Hematopoietic multipotent progenitor cell (in vitro differentiated cells): ENCODE results near the gene LRCOL1. TPM values are rescaled to one million over a fixed set of nuclear protein-coding genes. Genes with fewer than 3 reads are reported as not detected.

Experiments used
- DNase-seq, 3 donors: peaks; one replicate each; pipeline ENCODE4 v3.0.0-alpha.2; 2011 to 2015; ENCODE audit warnings: low read depth in 2 of 3, low spot score in 2 of 3
- total RNA-seq: library from RNA; depleted of rRNA; stranded (reverse); fragments of >200 nt; gene quantifications from one replicate; pipeline ENCODE4 v1.2.3, GENCODE V29; 2012

The LRCOL1 gene
- total RNA-seq: 0.54 TPM

- DNase-seq: no peak
Observed at GRCh38 chr12:132610051-132610759, at the start of gene LRCOL1. TSS of gene LRCOL1 (minus strand) at chr12:132610582. CDS start at chr12:132606251, 4,331 bp downstream.

- DNase-seq: peak in 2 of 3 donors; percentile 28 to 36
Observed at GRCh38 chr12:132660052-132660451, 49.7 kb upstream of the LRCOL1 start.

DNA sequence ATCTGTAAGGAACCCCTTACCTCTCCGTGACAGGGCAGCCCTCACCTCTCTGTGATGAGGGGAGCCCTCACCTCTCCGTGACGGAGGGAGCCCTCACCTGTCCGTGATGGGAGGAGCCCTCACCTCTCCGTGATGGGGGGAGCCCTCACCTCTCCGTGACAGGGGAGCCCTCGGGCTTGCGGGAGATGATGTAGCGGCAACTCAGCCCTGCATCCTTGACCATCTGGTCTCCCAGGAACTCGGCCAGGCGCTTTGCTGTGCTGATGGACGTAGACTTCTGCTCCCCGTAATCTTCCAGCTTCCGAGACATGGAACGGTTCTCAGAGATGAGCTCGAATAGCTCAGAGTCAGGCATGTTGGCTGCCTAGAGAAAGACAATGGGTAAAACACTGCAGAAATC lies 48.8 kb upstream of the LRCOL1 start:
- DNase-seq: no peak

- peak in 2 of 3 donors; percentile 89 to 97 for DNase-seq
Observed at GRCh38 chr12:132658149-132658894, 47.9 kb upstream of the LRCOL1 start.

DNA sequence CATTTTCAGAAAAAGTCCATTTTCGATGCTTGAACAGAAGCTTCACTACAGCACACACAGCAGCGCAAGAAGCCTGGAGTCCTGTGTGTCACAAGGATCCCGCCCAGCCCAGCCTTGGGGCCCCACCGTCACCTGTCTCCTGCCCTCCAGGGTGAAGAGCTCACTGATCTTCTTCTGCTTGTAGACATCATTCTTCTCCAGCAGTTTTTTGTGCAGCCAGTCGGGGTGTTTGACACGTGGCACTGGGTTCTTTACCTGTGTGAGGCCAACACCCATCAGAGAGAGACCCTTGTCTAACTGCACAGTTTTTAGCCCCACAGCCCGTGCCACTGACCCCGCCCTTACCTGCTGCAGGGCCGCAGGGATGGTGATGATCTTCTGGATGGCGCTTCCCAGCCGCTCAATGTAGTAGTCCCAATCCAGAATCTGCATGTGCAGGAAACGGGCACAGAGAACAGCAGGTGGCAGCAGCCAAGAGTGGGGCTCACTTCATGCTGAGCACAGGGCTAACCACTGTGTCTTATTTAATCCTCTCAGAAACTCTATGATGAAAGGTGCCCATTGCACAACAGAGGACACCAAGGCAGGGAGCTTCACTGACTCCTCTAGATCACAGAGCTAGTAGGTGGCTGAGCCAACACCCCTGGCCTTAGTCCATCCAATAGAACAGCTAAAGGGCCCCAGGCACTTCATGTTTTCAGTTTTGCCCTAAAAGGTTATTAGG lies 46.8 kb upstream of the LRCOL1 start:
- no peak for DNase-seq

DNA sequence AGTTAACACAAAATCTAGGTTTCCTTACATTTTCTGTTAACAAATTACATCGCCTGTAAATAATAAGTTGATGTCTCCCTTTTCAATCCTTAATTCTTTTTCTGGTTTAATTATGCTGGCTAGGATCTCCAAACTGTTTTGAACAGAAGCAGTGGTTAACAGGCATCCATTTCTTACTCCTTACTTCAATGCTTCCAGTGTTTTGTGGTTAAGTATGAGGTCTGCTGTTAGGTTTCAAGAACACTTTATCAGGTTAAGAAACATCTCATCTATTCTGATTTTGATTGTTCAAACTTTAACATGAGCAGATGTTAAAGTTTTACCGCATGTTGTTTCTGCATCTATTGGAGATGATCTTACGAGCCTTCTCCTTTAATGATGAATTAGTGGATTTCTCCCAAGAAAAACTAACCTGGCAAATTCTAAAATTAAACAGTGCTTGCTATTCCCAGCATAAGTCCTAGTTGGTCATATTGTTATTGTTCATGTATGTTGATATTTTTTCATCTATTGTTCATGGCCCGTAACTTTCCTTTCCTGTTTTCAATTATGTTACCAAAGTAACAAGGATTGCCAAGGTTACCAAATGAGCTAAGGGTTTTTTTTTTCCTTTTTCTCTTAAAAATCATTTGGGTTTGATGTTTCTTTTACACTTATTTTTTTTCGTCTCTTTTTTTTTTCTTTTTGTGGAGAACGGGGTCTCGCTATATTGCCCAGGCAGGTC lies 43.3 kb upstream of the LRCOL1 start:
- DNase-seq: no peak

DNA sequence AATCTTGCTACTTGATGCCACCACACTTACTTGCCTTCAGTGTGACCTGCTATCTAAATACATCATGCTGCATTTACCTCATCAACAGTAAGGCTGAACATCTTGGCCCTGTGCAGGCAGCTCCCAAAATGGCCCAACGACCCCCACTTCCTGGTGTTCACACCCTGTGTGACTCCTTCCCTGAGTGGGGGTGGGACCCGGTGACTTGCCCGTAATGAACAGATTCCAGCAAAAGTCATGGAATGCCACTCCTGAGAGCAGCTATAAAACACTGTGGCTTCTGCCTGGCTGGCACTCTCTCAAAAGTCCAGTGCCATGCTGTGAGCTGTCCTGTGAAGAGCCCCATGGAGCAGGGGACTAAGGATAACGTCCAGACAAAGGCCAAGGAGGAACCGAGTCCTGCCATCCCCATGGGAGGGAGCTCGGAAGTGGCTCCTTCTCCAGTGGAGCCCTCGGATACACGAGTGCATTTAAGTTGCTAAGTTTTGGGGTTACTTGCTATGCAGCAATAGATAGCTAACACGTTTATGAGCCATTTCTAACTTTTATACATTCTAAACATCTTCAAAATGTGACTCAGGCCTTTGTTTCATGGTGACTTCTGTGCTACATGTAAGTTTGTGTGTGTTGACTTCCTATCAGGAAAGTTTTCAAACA lies 41.2 kb upstream of the LRCOL1 start:
- no peak for DNase-seq

GRCh38 chr12:132649226-132649945 lies 39.0 kb upstream of the LRCOL1 start:
- no peak for DNase-seq

- no peak for DNase-seq
Observed at GRCh38 chr12:132648616-132649225, 38.3 kb upstream of the LRCOL1 start.

DNA sequence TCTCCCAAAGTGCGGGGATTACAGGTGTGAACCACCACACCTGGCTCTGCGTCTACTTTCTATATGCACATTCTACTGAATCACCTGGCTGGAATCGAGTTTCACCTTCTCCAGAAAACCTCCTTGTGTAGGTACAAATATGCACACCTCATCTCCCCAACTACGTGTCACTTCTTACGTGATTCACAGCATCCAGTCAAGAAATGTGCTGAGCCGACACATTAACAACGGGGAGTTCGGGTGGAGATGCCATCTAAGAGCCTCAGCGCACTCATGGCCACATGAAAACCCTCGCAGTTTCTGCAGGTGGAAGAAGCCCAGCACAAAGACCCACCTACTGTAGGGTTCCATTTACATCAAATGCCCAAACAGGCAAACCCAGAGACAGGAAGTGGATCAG lies 37.5 kb upstream of the LRCOL1 start:
- no peak for DNase-seq

DNA sequence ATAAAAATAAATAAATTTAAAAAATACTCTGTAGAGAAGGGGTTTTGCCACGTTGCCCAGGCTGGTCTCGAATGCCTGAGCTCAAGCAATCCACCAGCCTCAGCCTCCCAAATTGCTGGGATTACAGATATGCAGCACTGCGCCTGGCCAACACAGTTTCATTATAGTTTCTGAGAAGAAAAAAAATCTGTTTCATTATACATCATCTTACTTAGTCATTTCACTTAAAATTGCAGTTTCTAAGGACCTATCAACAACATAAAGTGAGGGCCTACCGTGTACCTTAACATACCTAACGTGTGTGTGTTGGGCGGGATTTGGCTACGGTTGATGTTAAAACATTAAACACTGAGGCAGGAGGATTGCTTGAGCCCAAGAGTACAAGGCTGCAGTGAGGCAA lies 36.5 kb upstream of the LRCOL1 start:
- no peak for DNase-seq

DNA sequence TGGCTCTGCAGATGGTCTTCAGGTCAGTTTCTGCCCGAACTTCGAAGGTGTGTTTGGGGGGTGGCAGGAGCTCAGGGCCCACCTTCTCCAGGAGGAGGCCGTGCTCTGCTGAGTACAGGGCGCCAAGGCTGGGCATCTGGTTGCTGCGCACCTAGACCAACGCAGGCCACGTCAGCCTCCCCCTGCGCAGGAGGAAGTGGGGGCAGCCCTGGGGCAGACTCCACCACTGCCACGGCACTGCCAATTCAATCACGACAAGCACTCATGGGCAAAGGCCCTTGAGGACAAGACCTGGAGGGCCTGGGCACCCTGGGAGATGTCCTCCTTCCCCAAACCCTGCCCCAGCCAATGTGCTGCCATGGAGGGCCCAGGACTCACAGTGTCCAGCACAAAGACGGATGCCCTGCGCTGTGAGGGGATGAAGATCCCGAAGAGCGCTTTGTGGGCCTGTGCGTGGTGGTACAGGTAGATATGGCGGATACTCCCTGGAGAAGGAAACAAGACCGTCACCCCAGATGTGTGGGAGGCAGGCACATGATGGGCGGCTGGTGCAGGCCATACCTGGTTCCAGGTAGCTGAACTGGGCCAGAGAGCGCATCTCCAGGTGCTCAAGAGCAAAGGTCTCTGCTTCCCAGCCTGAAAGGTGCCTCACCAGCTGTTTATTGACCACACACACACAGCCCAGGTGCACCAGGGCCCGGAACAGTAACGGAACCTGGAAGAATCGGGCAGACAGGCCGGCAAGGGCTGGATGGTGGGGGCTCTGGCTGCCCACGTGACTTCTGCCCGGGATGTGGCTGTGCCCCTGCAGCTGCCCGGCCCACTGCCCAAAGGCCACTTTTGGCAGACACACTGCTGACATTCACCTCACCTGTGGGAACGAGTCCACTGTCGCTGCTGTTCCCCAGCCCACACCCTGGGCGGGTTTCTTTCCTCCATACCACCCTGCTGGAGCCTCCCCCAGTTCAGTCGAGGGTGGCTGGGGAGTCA lies 32.8 kb upstream of the LRCOL1 start:
- DNase-seq: no peak

DNA sequence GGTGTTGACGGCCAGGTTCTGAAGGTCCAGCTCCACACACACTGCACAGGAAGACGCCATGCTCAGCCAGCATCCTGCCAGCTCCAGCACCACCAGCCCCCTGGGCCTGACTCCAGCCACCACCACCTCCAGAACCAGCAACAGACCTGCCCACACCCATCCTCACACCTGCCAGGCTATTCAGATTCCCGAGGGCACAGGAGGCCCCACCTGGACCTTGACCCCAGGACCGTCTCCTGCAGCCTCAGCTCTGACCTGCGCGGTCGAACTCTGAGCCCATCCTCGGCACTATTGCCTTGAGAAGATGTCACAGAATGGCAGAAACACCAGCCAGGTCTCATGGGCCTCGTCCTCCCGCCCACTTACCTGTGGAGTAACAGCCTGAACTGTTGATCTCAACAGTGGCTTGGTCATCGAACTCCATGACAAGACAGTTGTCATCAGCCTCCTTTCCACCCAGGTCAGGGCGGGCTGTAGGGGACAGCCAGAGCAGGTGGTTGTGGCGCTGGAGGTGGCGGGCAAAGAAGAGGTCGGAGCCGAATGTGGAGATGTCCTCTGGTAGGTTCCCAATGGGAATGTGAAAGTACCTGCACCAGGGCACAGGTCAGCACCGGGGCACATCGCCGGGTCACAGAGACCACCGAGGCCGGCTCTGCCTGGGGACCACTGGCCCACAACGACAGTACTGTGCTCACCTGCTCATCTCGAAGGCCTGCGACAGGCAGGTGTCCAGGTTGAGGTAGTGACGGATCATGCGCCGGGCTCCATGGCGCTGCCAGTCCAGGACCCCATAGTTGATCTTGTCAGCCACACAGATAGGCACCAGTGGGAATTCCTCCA lies 31.6 kb upstream of the LRCOL1 start:
- no peak for DNase-seq

DNA sequence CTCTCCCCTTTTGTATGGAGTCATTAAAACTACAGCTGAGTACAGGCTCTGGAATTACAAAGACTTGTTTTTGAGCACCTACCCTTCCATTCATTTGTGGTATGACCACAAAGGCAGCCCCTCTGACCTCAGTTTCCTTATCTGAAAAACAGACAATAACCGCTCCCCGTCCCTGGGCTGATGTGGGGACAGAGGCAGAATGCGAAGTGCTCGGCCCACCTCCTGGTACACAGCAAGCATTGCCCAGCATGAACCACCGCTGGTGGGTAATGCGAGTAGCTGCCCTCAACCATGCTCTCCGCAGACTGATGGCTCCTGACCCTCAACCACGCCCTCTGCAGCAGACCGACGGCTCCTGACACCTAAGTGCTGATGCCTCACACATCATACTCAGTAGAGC lies 30.6 kb upstream of the LRCOL1 start:
- DNase-seq: no peak

DNA sequence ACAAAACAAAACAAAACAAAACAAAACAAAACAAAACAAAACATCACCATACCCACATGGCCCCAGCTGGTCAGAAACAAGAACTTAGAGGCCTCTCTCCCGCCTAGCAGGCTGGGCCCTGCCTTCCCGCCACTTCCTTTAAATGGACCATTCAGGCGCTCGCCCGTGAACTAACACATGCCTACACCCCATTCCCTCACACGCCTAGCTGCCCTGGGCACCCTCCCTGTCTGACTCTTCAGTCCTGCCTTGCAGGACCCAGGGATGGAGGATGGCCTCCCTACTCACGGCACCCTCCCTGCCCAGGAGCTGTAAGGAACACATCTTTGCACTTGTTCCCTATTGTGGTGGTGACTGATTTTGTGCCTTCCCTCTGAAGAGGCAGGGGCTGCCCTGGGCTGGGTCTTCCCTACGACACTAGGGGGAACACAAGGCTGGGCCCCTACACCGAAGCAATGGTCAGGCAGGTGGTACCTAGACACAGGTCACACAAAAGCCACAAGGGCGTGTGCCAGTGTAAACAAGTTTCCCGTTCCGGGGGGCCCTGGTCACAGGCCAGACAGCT lies 29.7 kb upstream of the LRCOL1 start:
- DNase-seq: no peak

DNA sequence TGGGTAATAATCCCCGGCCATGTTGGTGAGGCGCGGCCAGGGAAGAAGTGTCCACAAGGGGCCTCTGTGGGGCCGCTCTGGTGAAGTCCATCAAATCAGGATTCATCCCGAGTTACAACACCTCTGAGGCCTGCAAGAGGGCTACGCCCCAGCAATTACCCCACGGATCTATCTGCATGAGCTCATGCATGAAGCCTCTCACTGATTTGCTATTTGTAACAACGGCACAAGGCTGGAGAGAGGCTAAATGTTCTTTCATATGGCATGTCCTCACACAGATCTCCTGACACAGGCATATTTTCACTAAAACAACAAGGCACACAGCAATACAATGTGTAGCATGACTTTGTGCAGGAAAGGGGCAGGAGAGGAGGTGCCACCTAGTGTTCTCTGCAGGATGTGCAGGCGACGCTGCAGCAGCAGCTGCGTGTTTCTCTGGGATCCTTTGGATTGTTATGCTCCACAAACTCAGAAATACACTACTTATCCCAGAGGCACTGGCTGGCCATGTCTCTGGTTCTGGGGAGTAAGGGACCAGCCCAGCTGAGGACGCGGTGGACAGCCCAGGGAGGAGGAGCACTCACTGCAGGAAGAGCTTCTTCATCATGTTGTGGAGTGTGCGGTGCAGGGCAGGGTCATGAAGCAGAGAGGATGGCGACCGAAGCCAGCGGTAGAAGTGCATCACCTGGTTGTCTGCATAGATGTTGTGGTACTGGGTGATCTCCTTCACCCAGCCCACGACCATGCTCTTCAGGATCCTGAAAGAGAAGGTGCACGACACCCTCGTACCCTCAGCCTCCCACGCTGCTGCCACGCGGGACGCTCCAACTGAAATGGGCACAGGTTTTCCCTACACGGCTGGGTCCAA lies 28.4 kb upstream of the LRCOL1 start:
- DNase-seq: peak in 1 of 3 donors; percentile 39
